ENCODE measurements around the gene ALKBH3. TPM values are rescaled to one million over a fixed set of nuclear protein-coding genes. Genes with fewer than 3 reads are reported as not detected.

The ALKBH3 gene
- total and polyA plus RNA-seq, 10 of the 15 experiments (the other 5 are each of a cell fraction or from before 2014, with no cell fraction given) = 22.1 to 50.8 (median 38.5) TPM

- no peak for TF ChIP-seq ZNF592 (IDR thresholded peaks at IDR 0.05)
- no peak for TF ChIP-seq PKNOX1 (IDR thresholded peaks at IDR 0.05)
- TF ChIP-seq PBX3 (IDR thresholded peaks at IDR 0.05; ENCODE audit: insufficient replicate concordance, low read depth, low read length) = no peak
- TF ChIP-seq SMAD5 (IDR thresholded peaks at IDR 0.05; ENCODE audit: low read depth) = no peak
- TF ChIP-seq CHD1 (IDR thresholded peaks at IDR 0.05; ENCODE audit: low read depth, low read length) = no peak
- no peak for TF ChIP-seq SUPT20H (IDR thresholded peaks at IDR 0.05; ENCODE audit: borderline replicate concordance, control insufficient read depth, low read depth, low read length)
- TF ChIP-seq NFYB (IDR thresholded peaks at IDR 0.05; ENCODE audit: insufficient read depth, low read depth, low read length) = no peak
- TF ChIP-seq NRF1 (conservative IDR thresholded peaks at IDR 0.05; ENCODE audit: low read depth, low read length) = no peak
- TF ChIP-seq SUZ12 (IDR thresholded peaks at IDR 0.05; ENCODE audit: unreplicated experiment) = no peak
Measured at GRCh38 chr11:43955381-43956118, 74.9 kb downstream of the ALKBH3 start (continued).

Measured in GM12878 (cell line).